Measurements from ENCODE around the gene GEMIN7. TPM values are rescaled to one million over a fixed set of nuclear protein-coding genes. Genes with fewer than 3 reads are reported as not detected.

The GEMIN7 gene
- total and polyA plus RNA-seq, 2 of the 13 experiments (the other 11 are each of a cell fraction or from before 2014, with no cell fraction given): 24.1 to 30.6 TPM

DNA sequence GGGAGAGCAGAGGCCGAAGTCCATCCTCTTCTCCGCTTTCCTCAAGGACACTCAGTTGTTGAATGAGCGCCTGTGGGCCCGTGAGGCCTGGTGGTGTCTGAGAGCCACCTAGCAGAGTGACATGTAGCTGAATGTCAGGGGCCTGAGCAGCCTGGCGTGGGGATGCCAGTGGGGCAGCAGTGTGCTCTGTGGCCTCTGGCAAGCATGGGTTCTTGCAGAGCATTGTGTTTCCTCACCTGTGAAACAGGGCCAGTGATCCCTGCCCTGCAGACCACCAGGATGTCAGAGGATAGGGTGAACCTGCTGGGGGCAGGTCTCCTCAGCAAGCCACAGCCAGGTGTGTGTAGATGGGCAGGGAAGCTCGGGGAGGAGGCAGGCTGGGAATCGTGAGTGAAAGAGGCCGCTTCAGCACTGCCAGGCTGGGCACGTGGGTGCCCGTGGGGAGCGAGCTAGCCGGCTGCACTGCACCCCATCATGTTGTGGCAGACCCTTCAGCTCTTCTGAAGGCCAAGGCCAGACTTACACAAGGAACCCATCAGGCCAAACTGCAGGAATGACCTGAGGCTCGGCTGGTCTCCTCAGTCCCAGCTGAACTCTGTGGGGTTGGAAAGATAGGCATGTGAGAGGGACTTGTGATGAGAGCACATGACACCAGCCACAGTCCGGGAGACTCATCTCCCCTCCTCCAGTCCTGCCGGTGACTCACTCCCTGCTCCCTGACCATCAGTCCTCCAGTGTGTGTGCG lies 18.9 kb downstream of the GEMIN7 start (continued):
- TF ChIP-seq, protein P1, sequence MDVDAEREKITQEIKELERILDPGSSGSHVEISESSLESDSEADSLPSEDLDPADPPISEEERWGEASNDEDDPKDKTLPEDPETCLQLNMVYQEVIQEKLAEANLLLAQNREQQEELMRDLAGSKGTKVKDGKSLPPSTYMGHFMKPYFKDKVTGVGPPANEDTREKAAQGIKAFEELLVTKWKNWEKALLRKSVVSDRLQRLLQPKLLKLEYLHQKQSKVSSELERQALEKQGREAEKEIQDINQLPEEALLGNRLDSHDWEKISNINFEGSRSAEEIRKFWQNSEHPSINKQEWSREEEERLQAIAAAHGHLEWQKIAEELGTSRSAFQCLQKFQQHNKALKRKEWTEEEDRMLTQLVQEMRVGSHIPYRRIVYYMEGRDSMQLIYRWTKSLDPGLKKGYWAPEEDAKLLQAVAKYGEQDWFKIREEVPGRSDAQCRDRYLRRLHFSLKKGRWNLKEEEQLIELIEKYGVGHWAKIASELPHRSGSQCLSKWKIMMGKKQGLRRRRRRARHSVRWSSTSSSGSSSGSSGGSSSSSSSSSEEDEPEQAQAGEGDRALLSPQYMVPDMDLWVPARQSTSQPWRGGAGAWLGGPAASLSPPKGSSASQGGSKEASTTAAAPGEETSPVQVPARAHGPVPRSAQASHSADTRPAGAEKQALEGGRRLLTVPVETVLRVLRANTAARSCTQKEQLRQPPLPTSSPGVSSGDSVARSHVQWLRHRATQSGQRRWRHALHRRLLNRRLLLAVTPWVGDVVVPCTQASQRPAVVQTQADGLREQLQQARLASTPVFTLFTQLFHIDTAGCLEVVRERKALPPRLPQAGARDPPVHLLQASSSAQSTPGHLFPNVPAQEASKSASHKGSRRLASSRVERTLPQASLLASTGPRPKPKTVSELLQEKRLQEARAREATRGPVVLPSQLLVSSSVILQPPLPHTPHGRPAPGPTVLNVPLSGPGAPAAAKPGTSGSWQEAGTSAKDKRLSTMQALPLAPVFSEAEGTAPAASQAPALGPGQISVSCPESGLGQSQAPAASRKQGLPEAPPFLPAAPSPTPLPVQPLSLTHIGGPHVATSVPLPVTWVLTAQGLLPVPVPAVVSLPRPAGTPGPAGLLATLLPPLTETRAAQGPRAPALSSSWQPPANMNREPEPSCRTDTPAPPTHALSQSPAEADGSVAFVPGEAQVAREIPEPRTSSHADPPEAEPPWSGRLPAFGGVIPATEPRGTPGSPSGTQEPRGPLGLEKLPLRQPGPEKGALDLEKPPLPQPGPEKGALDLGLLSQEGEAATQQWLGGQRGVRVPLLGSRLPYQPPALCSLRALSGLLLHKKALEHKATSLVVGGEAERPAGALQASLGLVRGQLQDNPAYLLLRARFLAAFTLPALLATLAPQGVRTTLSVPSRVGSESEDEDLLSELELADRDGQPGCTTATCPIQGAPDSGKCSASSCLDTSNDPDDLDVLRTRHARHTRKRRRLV (CRISPR knock-in tag; IDR thresholded peaks at IDR 0.05): no peak
- TF ChIP-seq SRY (CRISPR knock-in tag; IDR thresholded peaks at IDR 0.05) (0 out of 2 replicates have a peak, but pooled peaks have one; percentile 22), MXD4 (CRISPR knock-in tag; IDR thresholded peaks at IDR 0.05) (peak; percentile 25; the same call in 1 of the 2 replicates), HES4 (CRISPR knock-in tag; IDR thresholded peaks at IDR 0.05; ENCODE audit: borderline replicate concordance) (no peak), ZSCAN22 (CRISPR knock-in tag; IDR thresholded peaks at IDR 0.05) (no peak), POLR2AphosphoS5 (IDR thresholded peaks at IDR 0.05; ENCODE audit: low read depth, low read length) (no peak), FOSL1 (CRISPR knock-in tag; IDR thresholded peaks at IDR 0.05; ENCODE audit: borderline replicate concordance) (peak; percentile 84), ZNF549 (CRISPR knock-in tag; IDR thresholded peaks at IDR 0.05) (no peak), TRIM24 (CRISPR knock-in tag; IDR thresholded peaks at IDR 0.05) (no peak), KDM5A (IDR thresholded peaks at IDR 0.05; ENCODE audit: borderline replicate concordance, low read length) (no peak)
- TF ChIP-seq, protein P2, sequence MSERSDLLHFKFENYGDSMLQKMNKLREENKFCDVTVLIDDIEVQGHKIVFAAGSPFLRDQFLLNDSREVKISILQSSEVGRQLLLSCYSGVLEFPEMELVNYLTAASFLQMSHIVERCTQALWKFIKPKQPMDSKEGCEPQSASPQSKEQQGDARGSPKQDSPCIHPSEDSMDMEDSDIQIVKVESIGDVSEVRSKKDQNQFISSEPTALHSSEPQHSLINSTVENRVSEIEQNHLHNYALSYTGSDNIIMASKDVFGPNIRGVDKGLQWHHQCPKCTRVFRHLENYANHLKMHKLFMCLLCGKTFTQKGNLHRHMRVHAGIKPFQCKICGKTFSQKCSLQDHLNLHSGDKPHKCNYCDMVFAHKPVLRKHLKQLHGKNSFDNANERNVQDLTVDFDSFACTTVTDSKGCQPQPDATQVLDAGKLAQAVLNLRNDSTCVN (CRISPR knock-in tag; IDR thresholded peaks at IDR 0.05; ENCODE audit: borderline replicate concordance): no peak
- TF ChIP-seq, protein P3, sequence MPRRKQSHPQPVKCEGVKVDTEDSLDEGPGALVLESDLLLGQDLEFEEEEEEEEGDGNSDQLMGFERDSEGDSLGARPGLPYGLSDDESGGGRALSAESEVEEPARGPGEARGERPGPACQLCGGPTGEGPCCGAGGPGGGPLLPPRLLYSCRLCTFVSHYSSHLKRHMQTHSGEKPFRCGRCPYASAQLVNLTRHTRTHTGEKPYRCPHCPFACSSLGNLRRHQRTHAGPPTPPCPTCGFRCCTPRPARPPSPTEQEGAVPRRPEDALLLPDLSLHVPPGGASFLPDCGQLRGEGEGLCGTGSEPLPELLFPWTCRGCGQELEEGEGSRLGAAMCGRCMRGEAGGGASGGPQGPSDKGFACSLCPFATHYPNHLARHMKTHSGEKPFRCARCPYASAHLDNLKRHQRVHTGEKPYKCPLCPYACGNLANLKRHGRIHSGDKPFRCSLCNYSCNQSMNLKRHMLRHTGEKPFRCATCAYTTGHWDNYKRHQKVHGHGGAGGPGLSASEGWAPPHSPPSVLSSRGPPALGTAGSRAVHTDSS (CRISPR knock-in tag; conservative IDR thresholded peaks at IDR 0.05): 0 out of 2 replicates have a peak, but pooled peaks have one; percentile 68
- TF ChIP-seq, protein P4, sequence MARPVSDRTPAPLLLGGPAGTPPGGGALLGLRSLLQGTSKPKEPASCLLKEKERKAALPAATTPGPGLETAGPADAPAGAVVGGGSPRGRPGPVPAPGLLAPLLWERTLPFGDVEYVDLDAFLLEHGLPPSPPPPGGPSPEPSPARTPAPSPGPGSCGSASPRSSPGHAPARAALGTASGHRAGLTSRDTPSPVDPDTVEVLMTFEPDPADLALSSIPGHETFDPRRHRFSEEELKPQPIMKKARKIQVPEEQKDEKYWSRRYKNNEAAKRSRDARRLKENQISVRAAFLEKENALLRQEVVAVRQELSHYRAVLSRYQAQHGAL (CRISPR knock-in tag; IDR thresholded peaks at IDR 0.05; ENCODE audit: not compliant biosample characterization): no peak
- TF ChIP-seq, protein P5, sequence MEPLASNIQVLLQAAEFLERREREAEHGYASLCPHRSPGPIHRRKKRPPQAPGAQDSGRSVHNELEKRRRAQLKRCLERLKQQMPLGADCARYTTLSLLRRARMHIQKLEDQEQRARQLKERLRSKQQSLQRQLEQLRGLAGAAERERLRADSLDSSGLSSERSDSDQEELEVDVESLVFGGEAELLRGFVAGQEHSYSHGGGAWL (CRISPR knock-in tag; IDR thresholded peaks at IDR 0.05): 0 out of 2 replicates have a peak, but pooled peaks have one; percentile 5
- TF ChIP-seq, protein P6, sequence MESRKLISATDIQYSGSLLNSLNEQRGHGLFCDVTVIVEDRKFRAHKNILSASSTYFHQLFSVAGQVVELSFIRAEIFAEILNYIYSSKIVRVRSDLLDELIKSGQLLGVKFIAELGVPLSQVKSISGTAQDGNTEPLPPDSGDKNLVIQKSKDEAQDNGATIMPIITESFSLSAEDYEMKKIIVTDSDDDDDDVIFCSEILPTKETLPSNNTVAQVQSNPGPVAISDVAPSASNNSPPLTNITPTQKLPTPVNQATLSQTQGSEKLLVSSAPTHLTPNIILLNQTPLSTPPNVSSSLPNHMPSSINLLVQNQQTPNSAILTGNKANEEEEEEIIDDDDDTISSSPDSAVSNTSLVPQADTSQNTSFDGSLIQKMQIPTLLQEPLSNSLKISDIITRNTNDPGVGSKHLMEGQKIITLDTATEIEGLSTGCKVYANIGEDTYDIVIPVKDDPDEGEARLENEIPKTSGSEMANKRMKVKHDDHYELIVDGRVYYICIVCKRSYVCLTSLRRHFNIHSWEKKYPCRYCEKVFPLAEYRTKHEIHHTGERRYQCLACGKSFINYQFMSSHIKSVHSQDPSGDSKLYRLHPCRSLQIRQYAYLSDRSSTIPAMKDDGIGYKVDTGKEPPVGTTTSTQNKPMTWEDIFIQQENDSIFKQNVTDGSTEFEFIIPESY (CRISPR knock-in tag; IDR thresholded peaks at IDR 0.05): no peak
- TF ChIP-seq, protein P7, sequence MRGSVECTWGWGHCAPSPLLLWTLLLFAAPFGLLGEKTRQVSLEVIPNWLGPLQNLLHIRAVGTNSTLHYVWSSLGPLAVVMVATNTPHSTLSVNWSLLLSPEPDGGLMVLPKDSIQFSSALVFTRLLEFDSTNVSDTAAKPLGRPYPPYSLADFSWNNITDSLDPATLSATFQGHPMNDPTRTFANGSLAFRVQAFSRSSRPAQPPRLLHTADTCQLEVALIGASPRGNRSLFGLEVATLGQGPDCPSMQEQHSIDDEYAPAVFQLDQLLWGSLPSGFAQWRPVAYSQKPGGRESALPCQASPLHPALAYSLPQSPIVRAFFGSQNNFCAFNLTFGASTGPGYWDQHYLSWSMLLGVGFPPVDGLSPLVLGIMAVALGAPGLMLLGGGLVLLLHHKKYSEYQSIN (CRISPR knock-in tag; IDR thresholded peaks at IDR 0.05; ENCODE audit: borderline replicate concordance): no peak
